Psoas muscle (tissue), 8 donors: ENCODE results near the gene ARHGEF4. TPM values are rescaled to one million over a fixed set of nuclear protein-coding genes. Genes with fewer than 3 reads are reported as not detected.

ENCODE experiments used
- ATAC-seq, 4 donors: fragments of 200-7000 bp; cut with Tn5 transposase; one replicate each; pipeline ENCODE4 v1.9.1; 2020; ENCODE audit warnings: moderate library complexity in 3 of 4, mild to moderate bottlenecking in 2 of 4
- DNase-seq, 2 donors: peaks; one replicate each; pipeline ENCODE4 v3.0.0-alpha.2; 2020
- H3K27ac ChIP-seq: fragments of 200-600 bp; one replicate; pipeline ENCODE4 v1.8.0; 2022
- H3K27me3 ChIP-seq, 3 donors: fragments of 200-600 bp in 1 of 3; one replicate each; pipeline versions ENCODE4 v1.6.1 to v1.8.0; 2013 to 2022; ENCODE audit warnings: low read length in 2 of 3, mild to moderate bottlenecking in 2 of 3, moderate library complexity in 1 of 3; ENCODE audit not compliant: insufficient read depth in 3 of 3
- H3K36me3 ChIP-seq, 2 donors: fragments of 200-600 bp in 1 of 2; one replicate each; pipeline versions ENCODE4 v1.6.1 to v1.8.0; 2013 to 2022; ENCODE audit warnings: low read depth in 1 of 2, mild to moderate bottlenecking in 1 of 2, moderate library complexity in 1 of 2; ENCODE audit not compliant: insufficient read depth in 1 of 2
- H3K4me1 ChIP-seq: fragments of 200-600 bp; one replicate; pipeline ENCODE4 v1.8.0; 2022
- H3K4me3 ChIP-seq: fragments of 200-600 bp; one replicate; pipeline ENCODE4 v1.8.0; 2022; ENCODE audit warnings: mild to moderate bottlenecking
- H3K9me3 ChIP-seq: fragments of 200-600 bp; one replicate; pipeline ENCODE4 v1.8.0; 2022
- CTCF ChIP-seq: fragments of 200-600 bp; IDR thresholded peaks from one replicate; pipeline ENCODE4 v1.8.0; 2022; ENCODE audit warnings: antibody characterized with exemption
- WGBS, 3 donors: extraction: QIAGEN DNeasy Blood & Tissue Kit; methylation state at CpG; one replicate each; pipeline versions ENCODE4 v1.1.6 to v1.1.7; 2013; 5-methylcytosine and 5-hydroxymethylcytosine counted together
- intact Hi-C, 2 donors: fragments of 100-400 bp; cut with DNase I; formaldehyde crosslinking; loops; one replicate each; pipeline versions ENCODE4 v1.11.0 to v1.14.2; 2022
- polyA plus RNA-seq, 3 donors: library from polyadenylated mRNA; stranded (reverse); fragments of 200-250 nt; gene quantifications; one replicate each; pipeline ENCODE4 v1.2.3, GENCODE V29; 2013
- total RNA-seq, 4 donors: library from RNA; stranded (reverse); fragmentation: NEBNext Ultra II Directional in 2 of 4; extraction: Animal tissue kit (Norgen Biotek cat#: 25700) in 2 of 4; gene quantifications; one replicate each; pipeline versions ENCODE4 v1.2.1 to v1.2.4, GENCODE V29; 2021 to 2023
- donor health status: healthy with polysubstance abuse.
- donor health status: DM: no; HTN: no; CAD: no; lungs with moderate emphysema.
- donor health status: Bipolar disorder and iron deficiency.
- donor health status: healthy.
- donor health status: DM: yes; HTN: yes; CAD: no.
- donor health status: DM: no; HTN: no; CAD: no.
- donor health status: DM: no; HTN: no; CAD: no.
- donor health status: DM: yes; HTN: yes; CAD: no.

Gene ARHGEF4
- total and polyA plus RNA-seq, 7 donors = 0.63 to 6.9 (median 3.7) TPM

DNA sequence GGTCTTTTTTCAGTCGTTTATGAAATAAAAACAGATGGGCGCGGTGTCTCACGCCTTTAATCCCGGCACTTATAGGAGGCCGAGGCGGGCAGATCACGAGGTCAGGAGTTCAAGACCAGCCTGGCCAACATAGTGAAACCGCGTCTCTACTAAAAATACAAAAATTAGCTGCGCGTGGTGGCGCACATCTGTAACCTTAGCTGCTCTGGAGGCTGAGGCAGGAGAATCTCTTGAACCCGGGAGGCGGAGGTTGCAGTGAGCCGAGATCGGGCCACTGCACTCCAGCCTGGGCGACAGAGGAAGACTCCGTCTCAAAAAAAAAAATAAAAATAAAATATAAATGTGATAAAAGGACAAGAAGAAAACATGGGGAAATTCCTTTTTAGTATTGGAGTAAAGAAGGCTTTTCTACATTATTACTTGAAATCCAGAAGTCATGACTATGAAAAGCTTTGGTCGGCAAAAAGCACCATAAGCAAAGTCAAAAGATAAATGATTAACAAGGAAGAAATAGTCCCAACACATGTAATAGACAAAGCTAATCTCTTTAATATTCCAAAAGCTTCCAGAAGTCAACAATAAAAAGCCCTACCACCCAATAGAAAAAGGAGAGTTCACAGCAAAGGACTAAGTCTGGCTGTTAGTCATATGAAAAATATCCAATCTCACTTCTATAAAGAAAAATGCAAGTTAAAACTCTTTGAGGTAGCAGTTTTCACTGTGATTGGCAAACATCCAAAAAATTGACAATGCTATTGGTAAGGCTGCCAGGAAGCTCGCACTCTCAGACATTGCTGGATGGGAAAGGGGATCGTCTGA is 258.0 kb downstream of the ARHGEF4 start:
- H3K27me3 ChIP-seq = no peaks in the 10 kb centered on the region
- no peak for TF ChIP-seq CTCF
- no peaks in the 10 kb centered on the region for H3K9me3 ChIP-seq
- H3K36me3 ChIP-seq = peaks cover 0 to 13% of the 10 kb centered on the region in 2 donors
- WGBS, 3 donors = 69 to 72% (median 71%) methylated on average over 22 of the region's 22 CpGs
- no peak overlapping the region for H3K4me3 ChIP-seq
- intact Hi-C loops = no loop called here
- H3K4me1 ChIP-seq = peaks cover 15% of the 10 kb centered on the region
- DNase-seq = no peak
- no peak for ATAC-seq
- peak overlapping the region; percentile 32 for H3K27ac ChIP-seq

Other genes starting within 250 kb of the ARHGEF4 start
- gene CFC1, start 237.3 kb upstream of the ARHGEF4 start, total RNA-seq = not detected
- gene CFC1, start 237.3 kb upstream of the ARHGEF4 start, polyA plus RNA-seq = not detected
- not detected for gene POTEJ, start 225.5 kb upstream of the ARHGEF4 start, total RNA-seq
- gene POTEJ, start 225.5 kb upstream of the ARHGEF4 start, polyA plus RNA-seq = not detected
- not detected for gene GPR148, start 107.8 kb upstream of the ARHGEF4 start, total RNA-seq
- not detected for gene GPR148, start 107.8 kb upstream of the ARHGEF4 start, polyA plus RNA-seq
- gene AMER3, start 81.4 kb upstream of the ARHGEF4 start, total RNA-seq = not detected
- gene AMER3, start 81.4 kb upstream of the ARHGEF4 start, polyA plus RNA-seq = not detected